Fibroblast of pulmonary artery (primary cell): ENCODE measurements around the gene TBC1D1.
A peak's percentile ranks its signal among the peaks of the same experiment; 100 is the strongest.

ENCODE experiments used
- DNase-seq: peaks from one replicate; pipeline ENCODE4 v3.0.0-alpha.2; 2010; ENCODE audit warnings: low read depth
- H3K4me3 ChIP-seq: replicated peaks from 2 replicates; pipeline ENCODE4 v1.5.1; 2011; ENCODE audit warnings: low read depth, mild to moderate bottlenecking, control low read depth, low read length, moderate library complexity
- CTCF ChIP-seq: IDR thresholded peaks from 2 replicates; pipeline ENCODE4 v1.5.1; 2011; ENCODE audit warnings: mild to moderate bottlenecking, control low read depth, low read length, inconsistent platforms; ENCODE audit errors: missing control alignments

Gene TBC1D1

GRCh38 chr4:37998226-37998625, 107.3 kb downstream of the TBC1D1 start:
- TF ChIP-seq CTCF = no peak
- H3K4me3 ChIP-seq = no peak overlapping the region
- DNase-seq = no peak

GRCh38 chr4:37999000-37999716, 108.3 kb downstream of the TBC1D1 start:
- no peak for DNase-seq
- TF ChIP-seq CTCF = no peak
- no peak overlapping the region for H3K4me3 ChIP-seq

- DNase-seq = no peak
Measured at GRCh38 chr4:37999965-38000364, 109.1 kb downstream of the TBC1D1 start.

GRCh38 chr4:38001927-38002326, 111.0 kb downstream of the TBC1D1 start:
- no peak for DNase-seq
- no peak overlapping the region for H3K4me3 ChIP-seq
- TF ChIP-seq CTCF = no peak

More at GRCh38 chr4:37999965-38000364, 109.1 kb downstream of the TBC1D1 start:
- no peak for TF ChIP-seq CTCF
- H3K4me3 ChIP-seq = no peak overlapping the region

- H3K4me3 ChIP-seq = no peak overlapping the region
- peak; percentile 18 for DNase-seq
- TF ChIP-seq CTCF = no peak
Measured at GRCh38 chr4:38002451-38003071, 111.7 kb downstream of the TBC1D1 start.

- no peak for TF ChIP-seq CTCF
- no peak overlapping the region for H3K4me3 ChIP-seq
- no peak for DNase-seq
Measured at GRCh38 chr4:38003102-38003501, 112.2 kb downstream of the TBC1D1 start.
